Right renal cortex interstitium (tissue), 3 donors: ENCODE data around the gene HOTAIR. TPM values are rescaled to one million over a fixed set of nuclear protein-coding genes. Genes with fewer than 3 reads are reported as not detected.

Experiments
- DNase-seq, 3 donors: peaks; one replicate each; pipeline ENCODE4 v3.0.0-alpha.2; 2013; ENCODE audit warnings: low read depth in 3 of 3, low spot score in 2 of 3
- polyA plus RNA-seq, 3 donors: library from polyadenylated mRNA; unstranded; fragments of 120-200 nt; gene quantifications; one replicate each; pipeline ENCODE4 v1.2.1, GENCODE V29; 2013; ENCODE audit not compliant: insufficient read length in 3 of 3

The HOTAIR gene
- polyA plus RNA-seq, 3 donors, result 1.1 to 2.9 (median 1.2) TPM

DNA sequence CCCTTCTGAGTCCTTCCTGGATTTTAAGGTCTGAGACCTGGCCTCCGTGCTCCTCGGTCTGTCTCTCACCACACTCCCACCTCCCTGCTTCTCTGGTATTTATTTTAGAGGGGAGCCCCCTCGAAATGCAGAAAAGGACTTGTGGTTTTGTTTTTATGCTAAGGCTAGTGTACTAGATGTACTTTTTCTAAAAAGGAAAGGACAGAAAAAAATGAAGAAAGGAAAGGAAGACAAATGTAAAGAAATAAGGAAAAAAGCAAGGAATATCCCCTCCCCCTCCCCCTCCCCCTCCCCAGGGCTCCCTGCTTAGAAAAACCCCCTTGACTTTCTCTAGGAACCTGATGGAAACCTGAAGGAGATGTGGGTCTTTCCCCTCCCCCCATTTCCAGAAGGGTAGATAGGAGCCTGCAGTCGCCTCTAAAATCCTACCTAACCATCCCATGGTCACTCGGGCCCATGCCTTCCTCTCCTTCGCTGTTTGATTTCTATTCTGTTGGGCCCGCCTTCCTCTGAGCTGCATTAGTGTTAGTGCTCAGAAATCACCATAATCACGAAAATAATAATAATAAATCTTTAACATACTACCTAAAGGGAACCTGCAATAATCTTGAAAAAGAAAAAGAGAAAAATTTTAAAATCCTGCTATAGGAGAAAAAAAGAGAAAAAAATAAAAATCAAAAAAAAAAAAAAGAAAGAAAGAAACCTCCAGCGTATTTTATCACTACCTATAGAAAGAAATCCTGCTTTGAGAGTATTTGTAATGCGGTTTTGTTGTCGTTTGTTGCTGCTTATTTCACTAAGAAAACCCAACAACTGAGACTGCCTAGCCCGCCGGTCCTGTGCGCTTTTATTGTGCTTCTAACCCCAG, 37.1 kb upstream of the HOTAIR start:
- no peak for DNase-seq

DNA sequence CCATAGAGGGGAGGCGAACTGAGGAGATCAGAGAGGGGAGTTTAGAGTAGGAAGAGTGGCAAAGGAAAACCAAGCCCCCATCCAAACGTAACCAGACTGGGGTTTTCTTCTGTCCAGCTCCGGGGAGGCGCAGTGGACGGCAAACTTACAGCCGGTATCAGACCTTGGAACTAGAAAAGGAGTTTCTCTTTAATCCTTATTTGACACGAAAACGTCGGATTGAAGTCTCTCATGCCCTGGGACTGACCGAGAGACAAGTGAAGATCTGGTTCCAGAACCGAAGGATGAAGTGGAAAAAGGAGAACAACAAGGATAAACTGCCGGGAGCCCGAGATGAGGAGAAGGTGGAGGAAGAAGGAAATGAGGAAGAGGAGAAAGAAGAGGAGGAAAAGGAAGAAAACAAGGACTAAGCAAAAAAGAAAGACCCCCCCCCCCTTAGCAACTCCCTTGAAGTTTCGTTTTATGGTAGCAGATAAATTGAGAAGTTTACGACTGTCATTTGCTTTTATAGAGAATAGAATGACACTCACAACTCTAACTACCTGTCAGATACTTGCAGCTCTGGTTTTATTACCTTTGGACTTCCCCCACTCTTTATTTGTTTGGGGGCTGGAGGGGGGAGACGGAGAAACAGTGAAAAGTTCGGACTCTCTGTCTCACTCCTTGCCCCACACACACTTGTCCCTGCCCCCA, 36.4 kb upstream of the HOTAIR start:
- DNase-seq, result no peak

DNA sequence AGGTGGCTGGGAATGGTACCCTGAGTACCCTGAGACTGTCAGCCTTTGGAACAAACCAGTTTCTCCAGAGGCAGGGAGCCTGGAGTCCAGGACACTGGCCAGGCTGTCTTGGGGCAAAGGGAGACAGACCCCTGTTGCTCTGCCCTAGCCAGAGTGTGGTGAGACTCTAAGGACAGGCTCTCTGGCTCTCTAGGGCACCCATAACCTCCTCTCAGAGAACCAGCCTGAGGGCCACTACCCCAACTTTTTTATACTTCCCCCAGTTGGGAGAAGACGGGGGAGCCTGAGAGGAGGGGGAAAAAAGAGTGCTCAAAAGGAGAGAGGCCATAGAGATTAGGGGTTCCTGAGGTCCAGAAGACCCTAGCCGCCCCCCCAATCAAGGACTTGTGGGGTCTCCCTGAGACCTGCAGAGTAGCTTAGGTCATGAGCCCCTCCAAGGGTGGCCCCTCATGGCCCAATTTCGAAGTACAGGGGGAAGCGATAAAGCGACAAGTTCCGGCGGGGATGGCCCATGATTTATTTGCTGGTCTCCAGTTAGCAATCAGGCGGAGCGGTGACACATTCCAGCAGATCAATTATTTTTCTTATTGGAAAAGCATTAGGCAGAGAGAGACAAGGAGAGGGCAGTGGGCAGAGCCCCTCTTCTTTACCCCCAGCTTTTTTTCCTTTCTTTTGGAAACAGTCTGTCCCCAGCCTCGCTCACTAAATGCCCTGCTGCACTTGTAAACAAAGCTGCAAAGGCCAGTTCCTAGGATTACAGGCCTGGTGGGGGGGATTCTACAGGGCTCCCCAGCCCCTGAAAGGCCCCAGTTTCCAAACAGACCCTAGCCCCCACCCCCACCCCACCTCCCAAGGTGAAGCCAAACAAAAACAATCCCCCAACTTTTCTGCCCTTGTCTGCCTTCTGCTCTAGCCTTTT, 35.6 kb upstream of the HOTAIR start:
- DNase-seq, result no peak

DNA sequence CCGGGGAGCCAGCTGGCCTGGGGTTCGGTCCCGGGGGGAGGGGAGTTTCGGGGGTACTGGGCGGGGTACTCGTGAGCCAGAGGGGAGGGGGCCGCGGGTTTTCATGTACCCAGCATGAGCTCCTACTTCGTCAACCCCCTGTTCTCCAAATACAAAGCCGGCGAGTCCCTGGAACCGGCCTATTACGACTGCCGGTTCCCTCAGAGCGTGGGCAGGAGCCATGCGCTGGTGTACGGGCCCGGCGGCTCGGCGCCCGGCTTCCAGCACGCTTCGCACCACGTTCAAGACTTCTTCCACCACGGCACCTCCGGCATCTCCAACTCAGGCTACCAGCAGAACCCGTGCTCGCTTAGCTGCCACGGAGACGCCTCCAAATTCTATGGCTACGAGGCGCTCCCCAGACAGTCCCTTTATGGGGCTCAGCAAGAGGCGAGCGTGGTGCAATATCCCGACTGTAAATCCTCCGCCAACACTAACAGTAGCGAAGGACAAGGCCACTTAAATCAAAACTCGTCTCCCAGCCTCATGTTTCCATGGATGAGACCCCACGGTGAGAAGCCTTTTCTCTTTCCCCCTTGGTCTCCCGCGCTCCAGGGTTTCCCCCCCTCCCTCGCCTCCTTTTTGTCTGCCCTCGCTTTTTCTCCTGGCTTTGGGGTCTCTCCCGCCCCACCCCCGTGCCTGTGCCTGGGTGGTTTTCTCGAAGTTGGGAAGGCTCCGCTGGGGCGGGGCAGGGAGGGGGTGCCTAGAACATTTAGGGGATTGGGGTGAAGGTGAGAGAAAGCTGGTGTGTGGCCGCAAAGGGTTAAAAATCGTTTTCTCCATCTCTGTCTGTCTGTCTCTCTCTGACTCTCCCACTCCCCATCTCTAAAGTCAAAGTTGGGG, 34.7 kb upstream of the HOTAIR start:
- no peak for DNase-seq

DNA sequence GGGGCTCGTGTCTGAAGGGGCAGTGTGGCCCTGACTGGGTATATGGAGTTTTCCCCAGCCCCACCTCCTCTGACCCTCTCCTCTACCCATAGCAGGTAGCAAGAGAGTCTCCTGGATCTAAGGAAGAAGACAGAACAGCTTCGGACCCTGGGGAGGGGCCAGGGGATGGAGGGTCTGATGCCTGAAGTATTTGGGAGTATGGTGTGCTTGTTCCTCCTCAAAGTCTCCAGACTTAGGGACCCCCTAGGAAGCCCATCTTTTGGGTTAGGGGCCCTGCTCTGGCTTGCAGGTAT, 33.5 kb upstream of the HOTAIR start:
- DNase-seq, result no peak

DNA sequence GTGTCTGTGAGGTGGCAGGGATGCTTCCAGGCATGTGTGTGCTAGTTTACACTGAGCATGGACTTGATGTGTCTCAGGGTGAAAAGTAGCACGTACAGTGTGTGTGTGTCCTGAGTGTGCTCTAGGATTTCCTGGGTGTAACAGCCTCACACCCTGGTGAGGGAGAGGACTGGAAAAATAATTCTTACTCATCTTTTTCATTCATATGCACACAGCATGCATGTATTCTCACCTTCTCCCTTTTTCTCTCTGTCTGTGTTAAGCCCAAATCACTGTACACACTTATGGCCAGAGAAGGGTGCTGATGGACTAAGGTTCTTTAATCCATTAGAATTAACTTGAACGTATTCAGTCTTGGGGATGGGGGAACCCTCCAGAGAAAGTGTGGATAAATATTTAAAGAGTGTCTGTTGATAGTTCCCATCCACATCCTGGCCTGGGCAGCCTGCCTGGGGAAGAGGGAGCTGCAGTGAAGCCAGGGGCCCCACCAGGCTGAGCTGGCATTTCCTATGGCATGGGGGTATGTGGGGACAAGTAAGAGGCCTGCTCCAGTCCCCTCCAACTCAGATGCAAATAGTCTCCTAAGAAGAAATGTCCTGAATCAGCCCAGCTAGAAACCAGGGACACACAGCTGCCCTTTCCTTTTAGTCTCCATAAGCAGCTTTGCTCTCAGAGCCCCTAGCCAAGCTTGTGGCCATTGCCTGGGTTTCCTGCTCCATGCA, 32.9 kb upstream of the HOTAIR start:
- DNase-seq, result no peak

DNA sequence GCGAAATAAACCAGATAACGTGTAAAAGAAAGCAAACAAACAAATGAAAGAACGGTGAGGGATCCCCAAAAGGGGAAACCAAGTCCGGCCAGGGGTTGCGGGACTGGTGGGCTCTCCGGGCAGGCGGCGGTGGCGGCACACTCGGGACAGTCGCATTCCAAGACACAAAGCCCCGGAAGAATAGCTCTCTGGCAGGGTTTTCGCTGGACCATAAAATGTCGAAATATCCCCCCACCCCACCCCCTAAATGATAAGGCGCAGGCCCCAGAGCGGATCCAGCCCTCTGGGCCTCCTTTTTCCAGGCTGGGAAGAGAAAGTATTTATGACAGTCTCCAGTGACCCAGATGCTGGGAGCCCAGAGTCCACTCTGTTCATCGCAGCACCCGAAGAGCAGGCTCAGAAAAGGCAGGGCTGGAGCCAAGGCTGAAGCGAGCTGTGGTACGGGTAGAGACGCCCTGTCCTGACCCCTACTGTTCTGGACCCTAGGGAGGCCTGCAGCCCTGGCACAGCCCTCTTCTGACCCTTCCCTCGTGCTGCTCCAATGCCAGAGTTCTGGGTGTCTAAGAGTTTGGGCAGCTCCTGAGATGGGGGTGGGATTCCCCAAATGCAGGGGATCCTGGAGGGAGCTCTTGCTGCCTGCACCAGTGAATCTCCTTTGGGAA, 31.9 kb upstream of the HOTAIR start:
- no peak for DNase-seq

DNA sequence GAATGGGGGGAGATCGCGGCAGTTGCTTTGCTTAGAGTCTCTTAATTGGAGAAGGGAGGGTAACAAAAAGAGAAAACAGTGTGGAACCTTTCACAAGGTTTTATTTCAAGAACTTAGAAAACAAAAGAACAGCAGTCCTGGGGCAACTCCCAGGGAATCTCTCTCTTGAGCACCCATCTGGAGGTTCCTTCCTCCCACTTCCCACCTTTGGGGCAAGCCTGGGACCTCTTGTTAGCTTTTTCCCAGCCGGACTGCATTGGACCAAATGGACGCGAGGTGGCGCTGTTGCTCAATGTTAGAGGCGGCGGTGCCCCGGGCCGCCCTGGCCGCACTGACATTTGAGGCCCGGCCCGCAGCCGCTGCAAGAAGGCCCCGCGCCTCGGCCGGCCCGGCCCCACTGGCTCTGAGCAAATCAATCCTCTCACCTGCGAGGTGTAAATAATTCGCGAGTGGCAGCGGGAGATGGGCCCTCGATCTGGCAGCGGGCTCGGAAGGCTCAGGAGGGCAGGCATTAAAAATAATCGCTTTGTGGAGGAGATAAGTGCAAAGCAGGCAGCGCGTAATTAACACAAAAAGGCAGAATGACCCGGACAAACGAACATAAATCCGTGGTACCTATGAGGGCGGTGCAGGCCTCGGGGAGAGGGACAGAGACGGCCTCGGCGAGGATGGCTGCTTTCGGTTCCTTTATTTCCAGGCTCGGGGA, 31.3 kb upstream of the HOTAIR start:
- DNase-seq, result peak in 2 of 3 donors; percentile 85 to 90

DNA sequence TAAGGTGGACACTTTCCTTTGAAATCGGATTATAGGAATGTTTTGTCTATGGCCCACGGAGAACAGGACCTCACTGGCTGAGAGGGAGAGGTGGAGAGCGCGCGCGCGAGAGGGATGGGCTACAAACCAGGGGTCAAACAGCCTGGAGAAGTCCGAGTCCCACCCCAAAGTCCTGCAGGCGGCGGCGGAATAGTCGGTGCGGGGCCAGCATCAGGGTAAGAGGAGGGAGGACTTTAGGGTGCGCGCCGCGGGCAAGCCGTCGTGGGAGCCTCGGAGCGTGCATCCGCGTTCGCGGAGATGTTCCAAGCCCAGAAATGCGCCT, 30.7 kb upstream of the HOTAIR start:
- no peak for DNase-seq

DNA sequence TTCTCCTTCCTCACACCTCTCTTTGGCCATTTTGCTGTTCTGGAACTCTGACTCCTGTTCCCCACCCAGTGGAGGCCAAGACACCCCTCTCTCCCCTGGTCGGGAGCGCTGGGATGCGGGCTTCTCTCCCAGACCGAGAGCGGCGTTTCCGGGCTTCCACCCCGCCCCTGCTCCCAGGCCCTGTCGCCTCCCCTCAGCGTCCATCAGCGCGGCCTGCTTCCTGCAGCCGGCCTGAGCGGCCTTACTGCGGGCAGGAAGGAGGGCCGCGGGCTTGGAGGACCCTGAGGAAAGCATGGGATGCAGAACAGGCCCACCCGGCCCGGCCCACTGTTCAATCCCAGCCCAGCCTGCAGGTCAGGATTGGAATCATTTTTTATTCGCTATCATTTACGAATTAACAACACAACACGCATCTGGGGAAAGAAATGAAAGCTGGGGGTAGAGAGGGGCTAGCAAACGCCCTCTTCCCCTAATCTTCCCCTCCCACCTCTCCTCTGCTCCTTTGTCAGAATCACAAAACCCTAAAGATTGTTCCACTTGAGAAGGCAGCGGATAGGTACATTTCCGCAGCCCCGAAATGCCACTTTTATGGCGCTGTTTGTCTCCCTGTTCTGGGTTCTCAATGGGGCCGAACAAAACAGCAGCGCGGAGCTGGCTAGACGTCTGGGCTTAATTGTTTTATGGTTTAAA, 30.2 kb upstream of the HOTAIR start:
- no peak for DNase-seq

DNA sequence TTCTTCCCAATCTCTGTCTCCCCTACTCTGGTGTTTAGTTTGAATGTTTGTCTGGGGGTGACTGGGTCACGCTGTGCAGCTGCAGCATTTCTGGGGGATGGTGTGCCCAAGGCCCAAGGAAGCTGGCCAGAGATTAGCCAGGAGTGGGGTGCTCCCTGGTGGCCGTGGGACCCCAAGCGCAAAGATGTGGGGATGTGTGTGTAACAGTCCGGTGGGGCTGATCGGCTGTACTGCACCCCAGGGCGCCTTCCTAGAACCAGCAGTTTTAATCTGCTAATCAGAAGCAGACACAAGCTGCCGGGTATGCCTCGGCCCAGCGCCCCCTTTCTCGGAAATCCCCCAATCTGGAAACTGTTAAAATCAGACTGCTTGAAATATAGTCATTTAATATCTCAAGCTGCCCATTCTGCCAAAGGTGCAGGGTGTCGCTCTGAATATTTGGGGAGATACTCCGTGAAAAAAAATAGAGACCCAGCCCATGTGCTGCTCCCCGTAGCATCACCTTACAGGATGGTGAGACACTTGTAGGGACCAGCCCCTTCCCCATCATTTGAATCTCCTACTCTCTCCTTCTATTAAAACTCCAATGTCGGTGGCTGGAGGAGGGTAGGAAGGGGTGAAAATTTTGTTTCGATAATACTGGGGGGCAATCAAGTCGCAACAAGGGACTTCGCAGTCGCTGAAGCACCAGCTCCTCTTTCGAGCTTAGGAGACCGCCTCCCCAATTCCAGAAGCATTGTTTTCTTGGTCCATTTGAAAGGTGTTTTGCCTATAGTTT, 29.5 kb upstream of the HOTAIR start:
- no peak for DNase-seq

DNA sequence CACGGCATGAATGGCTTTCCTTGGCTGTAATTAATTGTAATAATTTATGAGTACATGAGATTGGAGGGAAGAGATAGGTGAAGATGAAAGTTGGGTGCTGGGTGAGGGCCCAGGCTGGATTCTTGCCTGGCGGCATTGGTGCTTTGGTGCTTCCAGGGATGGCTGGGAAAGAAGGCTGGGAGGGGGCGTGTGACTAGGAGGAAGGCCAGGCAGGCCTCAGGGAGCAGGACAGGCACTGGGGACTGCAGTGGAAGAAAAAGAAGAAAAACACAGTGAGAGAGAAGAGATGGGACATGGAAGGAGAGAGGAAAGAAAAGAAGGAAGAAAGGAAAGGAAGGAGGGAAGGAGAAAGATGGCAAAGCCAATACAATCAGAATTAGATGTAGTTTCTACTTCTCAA, 28.9 kb upstream of the HOTAIR start:
- DNase-seq, result no peak

DNA sequence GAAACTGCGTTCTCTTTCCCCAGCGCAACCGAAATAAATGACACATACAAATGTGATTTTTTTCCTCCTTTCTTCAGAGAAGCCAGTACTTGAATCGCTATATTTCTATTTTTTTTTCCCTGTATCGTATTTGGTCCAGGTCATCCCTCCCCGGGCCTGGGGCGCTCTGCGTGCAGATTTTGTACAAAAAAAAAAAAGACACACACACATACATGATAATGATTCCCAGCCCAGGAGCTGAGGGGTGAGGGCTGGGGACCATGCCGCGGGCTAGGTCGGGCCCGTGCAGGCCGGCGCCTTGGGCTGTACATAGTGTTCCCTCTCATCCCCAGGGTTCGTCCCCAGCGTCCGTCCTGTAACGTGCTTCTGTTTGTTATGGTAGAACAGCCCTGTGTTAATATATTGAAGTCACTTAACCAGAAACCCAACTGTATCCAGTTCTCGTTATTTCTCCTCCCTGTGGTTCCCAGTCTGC, 28.2 kb upstream of the HOTAIR start:
- DNase-seq, result no peak

DNA sequence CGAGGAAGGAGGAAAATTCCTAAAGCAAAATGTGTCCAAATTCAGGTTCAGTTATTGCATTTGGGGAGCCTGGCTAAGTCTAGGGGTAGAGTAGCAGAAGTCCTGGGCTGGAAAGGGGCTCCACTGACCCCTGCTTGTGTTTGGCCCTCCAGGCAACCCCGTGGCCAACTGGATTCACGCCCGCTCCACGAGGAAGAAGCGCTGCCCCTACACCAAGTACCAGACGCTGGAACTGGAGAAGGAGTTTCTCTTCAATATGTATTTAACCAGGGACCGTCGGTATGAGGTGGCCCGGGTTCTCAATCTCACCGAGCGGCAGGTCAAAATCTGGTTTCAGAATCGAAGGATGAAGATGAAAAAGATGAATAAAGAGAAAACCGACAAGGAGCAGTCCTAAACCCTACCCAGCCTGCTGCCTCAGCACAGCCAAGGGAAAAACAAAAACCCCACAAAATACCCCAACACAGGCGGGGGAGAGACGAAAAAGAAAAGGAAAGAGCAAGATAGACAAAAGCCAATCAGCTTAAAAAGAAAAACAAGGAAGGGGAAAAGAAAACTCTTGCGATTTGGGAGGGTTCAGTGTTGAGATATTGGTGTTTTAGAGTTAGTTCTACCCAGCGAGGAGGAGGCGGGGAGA, 27.6 kb upstream of the HOTAIR start:
- DNase-seq, result no peak

DNA sequence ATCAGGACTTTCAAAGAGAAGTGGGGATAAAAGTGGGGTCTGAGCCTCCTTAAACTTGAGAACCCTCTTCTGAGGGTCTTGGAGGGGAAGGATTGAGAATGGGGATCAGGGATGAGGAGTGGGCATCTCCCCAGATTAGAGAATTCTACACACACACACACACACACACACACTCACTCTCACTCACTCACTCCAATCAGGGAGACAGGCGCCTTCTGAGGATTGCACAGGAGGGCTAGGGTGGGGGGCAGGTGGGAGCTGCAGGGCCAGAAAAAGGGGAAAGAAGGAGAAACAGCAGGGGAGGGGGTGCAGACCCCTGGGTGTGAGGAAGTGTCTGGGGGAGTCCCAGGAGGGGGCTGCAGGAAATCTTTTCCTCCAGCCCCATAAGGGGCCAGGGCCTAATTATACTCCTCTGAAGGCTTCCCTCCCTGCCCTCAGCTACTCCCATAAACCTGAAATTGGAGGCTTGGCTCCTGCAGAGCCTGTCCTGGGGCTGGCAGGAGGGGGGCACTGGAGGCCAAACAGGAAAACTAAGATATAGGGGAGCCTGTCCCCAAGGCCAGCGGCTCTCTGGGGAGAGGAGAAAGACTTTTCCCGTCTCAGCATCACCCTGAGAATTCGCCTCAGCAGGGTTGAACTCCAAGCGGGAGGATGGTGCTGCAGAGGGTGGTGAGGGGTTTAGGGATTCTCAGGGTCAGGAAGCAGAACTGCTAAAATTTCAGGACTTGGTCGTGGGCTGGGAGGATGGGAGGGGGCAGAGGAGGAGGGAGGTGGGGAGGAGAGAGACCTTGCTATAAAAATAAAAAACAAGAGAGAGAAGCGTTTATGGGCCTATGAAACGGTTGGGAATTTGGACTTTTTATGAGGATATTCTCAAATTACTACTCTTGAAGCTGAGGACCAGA, 26.8 kb upstream of the HOTAIR start:
- DNase-seq, result no peak
